Stimulated activated naive CD8-positive, alpha-beta T cell treated with anti-CD3 and anti-CD28 coated beads, Interleukin-15, Interleukin-2, amounts not matched to agents 100 ng/mL and 50 ng/mL, for 24 hours (primary cell): ENCODE results near the gene SCYGR5.
"Not testable (repeated sequence)": the region's sequence is repeated elsewhere in the genome, so short reads cannot be mapped to it uniquely, and the experiment has no call there.

Experiments used
- H3K27ac Mint-ChIP-seq: one replicate; pipeline ENCODE4 v1.8.0; 2021; ENCODE audit warnings: mild to moderate bottlenecking, mixed read lengths
- H3K27me3 Mint-ChIP-seq: one replicate; pipeline ENCODE4 v1.8.0; 2021; ENCODE audit warnings: mixed read lengths
- H3K36me3 Mint-ChIP-seq: one replicate; pipeline ENCODE4 v1.8.0; 2021; ENCODE audit warnings: low read depth, mixed read lengths
- H3K4me1 Mint-ChIP-seq: one replicate; pipeline ENCODE4 v1.8.0; 2021; ENCODE audit warnings: low read depth, mixed read lengths
- H3K4me3 Mint-ChIP-seq: one replicate; pipeline ENCODE4 v1.8.0; 2021; ENCODE audit warnings: mild to moderate bottlenecking, mixed read lengths
- H3K9me3 Mint-ChIP-seq: one replicate; pipeline ENCODE4 v1.8.0; 2021; ENCODE audit warnings: mixed read lengths

SCYGR5 gene

DNA sequence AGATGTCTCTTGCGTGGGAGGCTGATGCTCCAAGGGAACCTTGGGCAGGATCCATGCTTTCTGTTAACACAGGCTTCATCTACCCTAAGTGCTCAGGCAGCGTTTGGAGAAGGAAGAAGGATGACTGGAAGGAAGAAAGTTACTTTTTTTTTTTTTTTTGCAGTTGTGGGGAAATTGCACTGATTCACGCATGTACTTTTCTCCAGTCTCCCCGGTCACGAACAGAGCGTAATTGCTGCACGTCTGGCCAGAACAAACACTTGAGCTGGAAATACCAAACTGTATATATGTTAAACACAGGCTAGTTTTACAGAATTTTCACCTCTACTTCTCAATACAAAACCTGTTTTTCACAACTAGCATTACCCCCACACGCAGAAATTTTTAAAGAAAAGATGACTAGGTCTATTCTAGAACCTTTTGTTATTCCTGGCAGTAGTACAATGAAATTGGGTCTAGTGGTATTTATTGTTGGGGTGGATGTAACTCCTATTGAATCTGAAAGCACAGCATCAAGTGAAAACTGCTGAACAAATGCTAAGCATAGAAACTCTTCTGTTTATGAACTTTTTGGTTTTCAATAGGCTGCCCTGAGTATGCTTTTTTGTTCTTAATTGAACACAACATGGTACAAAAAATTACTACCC, 9.3 kb upstream of the SCYGR5 start:
- Mint-ChIP-seq H3K27me3 (peaks cover 3% of the 10 kb centered on the region), H3K9me3 (no peaks in the 10 kb centered on the region), H3K27ac (no peak overlapping the region)

DNA sequence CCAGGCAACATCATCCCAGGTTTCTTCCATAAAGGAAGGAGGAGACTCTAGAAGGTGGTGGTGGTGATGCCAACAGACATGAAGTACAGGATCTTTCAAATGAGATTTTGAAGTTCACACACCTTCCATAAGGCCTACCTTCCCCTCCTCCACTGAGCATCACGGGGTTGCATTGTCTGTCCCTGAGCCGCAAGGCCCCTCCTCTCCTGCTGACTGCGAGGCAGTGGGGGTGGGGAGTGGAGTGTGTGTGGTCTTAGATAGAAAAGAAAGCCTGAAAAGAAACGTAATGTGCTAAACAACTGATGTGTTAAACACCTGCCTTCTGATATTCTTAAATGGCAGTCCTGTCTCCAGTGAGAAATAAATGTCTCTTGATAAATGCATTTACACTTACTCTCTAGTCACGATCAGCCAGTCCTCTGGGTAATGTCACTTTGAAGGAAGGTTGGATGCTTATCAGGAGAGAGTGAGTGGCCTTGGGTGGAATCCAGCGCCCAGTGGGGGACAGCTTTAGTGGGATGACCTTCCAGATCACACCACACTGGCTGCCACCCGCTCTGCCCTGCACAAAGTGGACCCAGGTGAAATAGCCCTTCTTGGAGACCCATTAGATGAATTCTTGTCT, 5.5 kb upstream of the SCYGR5 start:
- H3K27me3 Mint-ChIP-seq, result peaks cover 3% of the 10 kb centered on the region
- no peaks in the 10 kb centered on the region for H3K36me3 Mint-ChIP-seq
- H3K4me1 Mint-ChIP-seq, result no peaks in the 10 kb centered on the region
- H3K9me3 Mint-ChIP-seq, result no peaks in the 10 kb centered on the region
- no peak overlapping the region for H3K4me3 Mint-ChIP-seq
- H3K27ac Mint-ChIP-seq, result no peak overlapping the region

More for the DNA sequence above, 9.3 kb upstream of the SCYGR5 start:
- H3K4me3 Mint-ChIP-seq, result no peak overlapping the region
- H3K36me3 Mint-ChIP-seq, result no peaks in the 10 kb centered on the region
- peaks cover 4% of the 10 kb centered on the region for H3K4me1 Mint-ChIP-seq

DNA sequence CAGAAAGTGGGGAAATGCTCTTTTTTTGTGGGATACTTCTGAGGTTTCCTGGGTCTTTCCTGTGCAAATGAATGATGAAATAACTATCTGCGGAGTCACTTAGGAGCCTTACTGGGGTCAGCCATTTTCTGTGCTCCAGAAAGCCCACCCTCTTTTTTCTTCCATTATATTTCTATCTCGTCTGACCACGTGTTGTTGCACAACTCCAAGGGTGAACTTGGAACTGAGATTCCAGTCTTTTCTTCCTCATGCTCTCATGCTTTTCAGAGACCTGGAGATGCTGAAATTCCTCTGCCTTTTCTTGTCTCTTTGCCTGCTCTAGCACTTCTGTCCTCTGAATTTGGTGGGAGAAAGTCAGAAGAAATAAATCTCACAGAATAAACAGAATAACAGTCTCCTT, 4.8 kb upstream of the SCYGR5 start:
- H3K36me3 Mint-ChIP-seq, result no peaks in the 10 kb centered on the region
- H3K4me3 Mint-ChIP-seq, result no peak overlapping the region
- no peak overlapping the region for H3K27ac Mint-ChIP-seq
- no peaks in the 10 kb centered on the region for H3K4me1 Mint-ChIP-seq
- peaks cover 3% of the 10 kb centered on the region for H3K27me3 Mint-ChIP-seq
- H3K9me3 Mint-ChIP-seq, result no peaks in the 10 kb centered on the region

DNA sequence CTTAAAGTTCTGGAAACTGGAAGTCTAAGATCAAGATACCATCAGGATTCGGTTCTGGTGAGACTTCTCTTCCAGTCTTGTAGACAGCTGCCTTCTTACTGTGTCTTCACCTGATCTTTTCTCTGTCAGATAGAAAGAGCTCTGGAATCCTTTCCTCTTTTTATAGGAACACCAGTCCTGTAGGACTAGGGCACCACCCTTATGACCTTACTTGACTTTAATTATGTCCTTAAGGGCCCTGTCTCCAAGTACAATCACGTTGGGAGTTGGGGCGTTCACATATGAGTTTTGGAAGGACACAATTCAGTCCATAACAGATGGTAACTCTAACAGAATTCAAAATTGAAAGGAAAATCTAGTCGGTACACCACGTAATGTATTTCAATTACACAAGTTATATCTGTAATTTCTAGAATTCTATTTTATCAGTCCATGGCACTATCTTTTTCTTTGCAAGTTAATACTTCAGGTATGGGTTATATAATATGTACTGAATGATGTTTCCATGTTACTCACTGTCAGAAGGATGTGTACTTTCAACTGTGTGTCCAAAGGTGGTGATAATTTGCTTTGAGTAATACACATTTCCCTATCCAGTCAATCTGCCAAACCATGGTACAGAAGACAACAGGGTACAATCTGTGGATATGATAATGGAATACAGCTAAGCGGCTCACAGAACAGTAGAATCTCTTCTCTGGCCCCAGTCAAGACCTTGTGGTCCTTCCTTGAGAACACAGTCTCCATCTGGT, 1.2 kb upstream of the SCYGR5 start:
- Mint-ChIP-seq H3K36me3 (no peaks in the 10 kb centered on the region), H3K27ac (no peak overlapping the region), H3K4me3 (no peak overlapping the region), H3K27me3 (peaks cover 3% of the 10 kb centered on the region), H3K9me3 (no peaks in the 10 kb centered on the region), H3K4me1 (no peaks in the 10 kb centered on the region)

DNA sequence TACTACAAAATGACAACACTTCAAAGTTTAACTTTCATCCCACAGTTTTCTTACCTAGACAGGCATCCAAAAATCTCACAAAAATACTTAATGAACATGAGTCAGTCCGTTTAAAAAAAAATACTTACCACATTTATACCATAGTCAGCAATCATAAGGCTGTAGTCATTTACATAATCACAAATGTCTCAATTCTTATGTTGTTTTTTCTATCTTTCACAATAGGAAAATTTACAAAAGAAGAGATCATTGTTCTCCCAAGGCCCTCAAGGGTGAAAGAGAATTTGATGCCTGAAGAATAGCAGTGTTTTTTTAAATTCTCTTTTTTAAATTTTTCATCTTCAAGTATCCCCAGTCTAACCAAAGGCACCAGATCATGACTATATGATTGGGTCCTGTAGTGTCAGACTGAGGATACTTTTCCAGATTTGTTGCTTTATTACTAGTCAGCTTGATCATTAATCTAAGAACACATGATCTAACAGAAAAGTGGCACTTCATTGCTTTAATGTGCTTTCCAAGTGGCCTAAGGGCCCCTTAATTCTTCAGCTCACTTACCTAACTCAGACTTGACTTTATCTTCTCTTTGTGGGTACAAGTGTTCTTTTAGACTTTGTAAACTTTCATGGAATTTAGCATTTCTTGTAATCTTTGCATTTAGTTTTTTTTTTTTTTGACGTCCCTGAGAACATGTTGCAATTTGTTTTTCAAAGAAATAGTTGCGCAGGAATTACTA, 4.7 kb downstream of the SCYGR5 start:
- H3K27me3 Mint-ChIP-seq, result peaks cover 3% of the 10 kb centered on the region
- no peak overlapping the region for H3K27ac Mint-ChIP-seq
- no peak overlapping the region for H3K4me3 Mint-ChIP-seq
- H3K36me3 Mint-ChIP-seq, result no peaks in the 10 kb centered on the region
- H3K9me3 Mint-ChIP-seq, result no peaks in the 10 kb centered on the region
- no peaks in the 10 kb centered on the region for H3K4me1 Mint-ChIP-seq

DNA sequence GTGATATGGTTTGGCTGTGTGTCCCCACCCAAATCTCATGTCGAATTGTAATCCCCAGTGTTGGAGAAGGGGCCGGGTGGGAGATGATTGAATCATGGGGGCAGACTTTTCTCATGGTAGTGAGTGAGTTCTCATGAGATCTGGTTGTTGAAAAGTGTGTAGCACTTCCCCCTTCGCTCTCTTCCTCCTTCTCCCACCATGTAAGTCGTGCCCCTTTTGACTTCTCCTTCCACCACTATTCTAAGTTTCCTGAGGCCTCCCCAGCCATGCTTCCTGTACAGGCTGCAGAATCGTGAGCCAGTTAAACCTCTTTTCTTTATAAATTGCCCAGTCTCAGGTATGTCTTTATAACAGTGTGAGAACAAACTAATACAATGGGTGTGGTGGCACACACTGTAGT, 7.0 kb downstream of the SCYGR5 start:
- H3K4me3 Mint-ChIP-seq, H3K36me3 Mint-ChIP-seq, H3K27ac Mint-ChIP-seq, H3K4me1 Mint-ChIP-seq, H3K9me3 Mint-ChIP-seq, H3K27me3 Mint-ChIP-seq: not testable (repeated sequence)

DNA sequence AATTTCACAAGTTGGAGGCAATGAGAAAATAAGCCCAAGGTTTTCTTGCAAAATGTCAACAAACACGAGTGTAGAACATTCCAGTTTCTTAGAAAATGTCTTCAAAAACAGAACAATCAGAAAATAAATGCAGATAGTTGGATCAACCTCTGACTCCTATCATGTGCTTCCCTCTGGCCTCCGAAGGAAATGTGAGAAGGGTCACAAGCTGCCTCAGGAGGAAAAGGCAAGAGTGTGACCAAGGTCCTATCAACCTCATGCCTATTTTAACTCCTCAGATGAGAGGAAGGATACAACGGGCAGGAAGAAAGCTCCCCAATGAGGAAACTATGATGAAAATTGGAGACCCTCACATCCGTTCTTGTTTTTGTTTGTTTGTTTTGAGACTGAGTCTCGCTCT, 7.9 kb downstream of the SCYGR5 start:
- Mint-ChIP-seq H3K4me1 (no peaks in the 10 kb centered on the region), H3K36me3 (no peaks in the 10 kb centered on the region), H3K9me3 (no peaks in the 10 kb centered on the region), H3K27me3 (peaks cover 9% of the 10 kb centered on the region), H3K27ac (no peak overlapping the region), H3K4me3 (no peak overlapping the region)

DNA sequence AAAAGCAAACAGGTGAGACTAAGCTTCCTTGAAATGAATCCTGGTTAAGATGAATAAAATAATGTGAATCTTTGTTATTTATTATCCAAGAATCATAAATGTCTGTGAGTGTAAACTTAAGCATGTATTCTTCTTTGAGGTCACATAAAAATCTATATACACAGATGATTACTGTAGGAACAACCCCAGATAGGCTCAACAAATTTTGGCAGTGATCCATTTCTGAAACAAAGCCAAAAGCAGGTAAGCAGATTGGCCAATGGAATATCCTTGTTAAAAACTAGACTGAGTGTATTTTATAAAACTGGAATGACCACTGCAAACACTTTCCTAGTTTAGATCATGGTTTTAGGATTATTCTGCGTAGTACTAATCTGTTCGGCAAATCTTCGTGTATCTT, 11.3 kb downstream of the SCYGR5 start:
- no peaks in the 10 kb centered on the region for H3K36me3 Mint-ChIP-seq

DNA sequence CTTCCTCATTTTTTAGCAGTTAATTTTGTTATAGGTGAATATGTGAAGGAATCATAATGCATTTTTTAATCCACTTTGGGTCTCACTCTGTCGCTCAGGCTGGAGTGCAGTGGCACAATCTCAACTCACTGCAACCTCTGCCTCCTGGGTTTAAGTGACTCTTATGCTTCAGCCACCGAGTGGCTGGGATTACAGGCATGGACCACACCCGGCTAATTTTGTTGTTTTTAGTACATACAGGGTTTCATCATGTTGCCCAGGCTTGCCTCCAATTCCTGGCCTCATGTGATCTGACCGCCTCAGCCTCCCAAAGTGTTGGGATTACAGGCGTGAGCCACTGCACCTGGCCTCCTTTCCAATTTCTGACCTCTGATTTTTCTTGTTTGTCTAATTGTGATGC, 17.7 kb downstream of the SCYGR5 start:
- Mint-ChIP-seq H3K36me3 (no peaks in the 10 kb centered on the region), H3K27me3 (peaks cover 17% of the 10 kb centered on the region), H3K4me3 (no peak overlapping the region), H3K27ac (no peak overlapping the region), H3K4me1 (no peaks in the 10 kb centered on the region), H3K9me3 (no peaks in the 10 kb centered on the region)

More for the DNA sequence above, 11.3 kb downstream of the SCYGR5 start:
- H3K9me3 Mint-ChIP-seq, result no peaks in the 10 kb centered on the region
- H3K4me3 Mint-ChIP-seq, result no peak overlapping the region
- no peaks in the 10 kb centered on the region for H3K4me1 Mint-ChIP-seq
- no peak overlapping the region for H3K27ac Mint-ChIP-seq
- peaks cover 6% of the 10 kb centered on the region for H3K27me3 Mint-ChIP-seq

DNA sequence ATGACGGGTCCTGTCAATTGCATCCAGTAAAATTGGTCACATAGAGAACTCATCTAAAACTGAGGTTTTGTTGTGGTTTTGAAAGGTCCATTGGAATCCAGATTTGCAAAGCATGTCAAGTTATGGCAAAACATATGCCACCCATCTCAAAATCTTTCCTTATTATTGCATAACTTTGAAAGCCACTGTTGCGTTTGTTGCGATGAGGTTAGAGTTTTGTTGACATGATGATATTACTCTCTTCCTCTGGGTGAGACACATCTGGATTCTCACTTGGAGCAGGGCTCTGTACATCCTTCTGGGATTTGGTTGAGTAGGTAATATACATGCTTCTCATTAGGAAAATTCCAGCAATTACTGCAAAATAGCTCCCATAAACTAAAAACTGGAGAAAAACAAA, 20.6 kb downstream of the SCYGR5 start:
- peaks cover 30% of the 10 kb centered on the region for H3K27me3 Mint-ChIP-seq
- no peaks in the 10 kb centered on the region for H3K4me1 Mint-ChIP-seq
- no peak overlapping the region for H3K27ac Mint-ChIP-seq
- H3K4me3 Mint-ChIP-seq, result no peak overlapping the region
- H3K9me3 Mint-ChIP-seq, result no peaks in the 10 kb centered on the region
- H3K36me3 Mint-ChIP-seq, result no peaks in the 10 kb centered on the region

DNA sequence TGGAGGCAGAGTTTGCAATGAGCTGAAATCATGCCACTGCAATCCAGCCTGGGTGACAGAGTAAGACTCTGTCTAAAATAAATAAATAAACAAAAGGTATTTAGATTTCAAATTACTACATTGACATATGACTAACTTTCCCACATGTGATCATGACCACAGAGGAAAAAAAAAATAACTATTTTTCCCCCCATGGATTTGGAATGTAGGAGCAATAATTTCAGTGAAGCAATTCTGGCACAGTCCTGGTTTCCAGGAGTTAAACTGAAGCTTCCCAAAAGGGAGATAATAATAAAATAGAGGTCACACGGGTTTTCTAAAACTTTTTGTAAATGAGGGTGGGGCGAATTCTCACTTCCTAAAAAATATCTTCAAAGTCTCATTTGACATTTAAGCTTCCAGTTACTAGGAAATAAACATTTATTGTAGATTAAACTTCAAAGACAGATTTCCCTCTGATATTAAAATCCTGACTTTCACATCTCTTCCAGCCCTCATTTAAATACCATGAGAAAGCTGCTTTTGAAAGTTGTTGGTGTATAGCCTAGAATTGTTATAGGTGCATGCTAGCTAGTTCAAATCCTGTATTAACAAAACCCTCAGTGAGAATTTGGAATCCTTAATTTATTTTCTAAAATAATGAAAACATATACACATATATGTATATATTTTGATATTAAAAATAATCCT, 30.5 kb downstream of the SCYGR5 start:
- Mint-ChIP-seq H3K27ac (no peak overlapping the region), H3K9me3 (no peaks in the 10 kb centered on the region), H3K36me3 (no peaks in the 10 kb centered on the region), H3K4me1 (no peaks in the 10 kb centered on the region), H3K27me3 (peaks cover 10% of the 10 kb centered on the region), H3K4me3 (no peak overlapping the region)

DNA sequence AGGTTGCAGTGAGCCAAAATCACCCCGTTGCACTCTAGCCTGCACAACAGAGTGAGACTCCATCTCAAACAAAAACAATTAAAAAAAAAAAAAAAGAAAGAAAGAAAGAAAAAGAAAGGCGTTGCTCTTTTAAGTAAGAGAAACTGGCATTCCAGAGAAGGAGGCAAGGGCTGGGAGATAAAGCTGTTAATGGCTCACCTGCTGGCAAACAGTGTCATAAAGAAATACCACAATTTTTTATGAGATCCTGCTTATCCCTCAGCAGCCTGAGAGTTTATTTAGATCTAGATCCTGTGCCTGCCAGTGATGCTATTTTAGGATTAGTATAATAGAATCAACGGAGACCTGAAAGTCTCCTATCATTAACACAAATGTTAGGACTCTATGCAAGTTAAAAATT, 35.0 kb downstream of the SCYGR5 start:
- Mint-ChIP-seq H3K4me3 (no peak overlapping the region), H3K9me3 (no peaks in the 10 kb centered on the region)

DNA sequence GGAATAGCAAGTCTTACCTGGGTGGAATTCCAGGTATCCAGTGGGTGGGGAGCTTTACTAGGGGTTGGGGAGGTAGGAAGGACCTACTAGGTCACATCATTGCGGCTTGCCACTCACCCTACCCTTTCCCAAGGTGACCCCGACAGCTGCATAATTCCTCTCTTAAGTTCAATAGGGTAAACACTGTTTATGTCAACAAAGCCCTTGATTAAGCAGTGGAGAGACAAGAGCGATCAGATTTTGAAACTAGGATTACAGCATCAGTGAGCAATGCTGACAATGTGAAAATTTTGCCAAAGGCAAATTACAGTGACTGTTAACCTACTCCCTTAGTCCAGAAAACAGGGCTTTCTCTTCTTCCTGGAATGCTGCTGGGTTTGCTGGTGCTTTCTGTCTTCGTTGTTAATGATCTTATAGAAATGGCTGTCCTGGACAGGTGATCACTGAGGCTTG, 36.7 kb downstream of the SCYGR5 start:
- Mint-ChIP-seq H3K27ac (no peak overlapping the region), H3K9me3 (no peaks in the 10 kb centered on the region), H3K36me3 (no peaks in the 10 kb centered on the region), H3K4me1 (no peaks in the 10 kb centered on the region), H3K27me3 (peaks cover 15% of the 10 kb centered on the region), H3K4me3 (no peak overlapping the region)

More for the DNA sequence above, 35.0 kb downstream of the SCYGR5 start:
- Mint-ChIP-seq H3K27ac (no peak overlapping the region), H3K36me3 (no peaks in the 10 kb centered on the region), H3K4me1 (no peaks in the 10 kb centered on the region), H3K27me3 (peaks cover 16% of the 10 kb centered on the region)

DNA sequence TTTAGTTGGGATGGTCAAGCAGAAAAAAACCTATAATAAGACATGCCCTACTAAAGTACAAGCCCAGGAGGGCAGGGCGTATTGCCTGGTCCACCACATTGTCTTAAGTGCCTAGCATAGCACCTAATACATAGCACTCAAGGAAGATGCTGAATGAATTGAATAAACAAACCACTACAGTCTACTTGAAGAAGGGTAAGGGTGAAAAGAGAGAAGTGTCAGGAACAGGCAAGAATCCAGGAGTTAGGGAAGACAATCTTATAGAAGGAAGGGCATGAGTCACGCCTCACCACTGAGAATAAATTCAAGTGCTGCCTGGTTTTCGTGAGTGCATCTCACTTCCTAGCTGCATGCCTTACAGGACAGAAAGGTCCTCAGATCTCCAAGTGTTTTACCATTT, 37.4 kb downstream of the SCYGR5 start:
- Mint-ChIP-seq H3K27ac (no peak overlapping the region), H3K9me3 (no peaks in the 10 kb centered on the region), H3K4me3 (no peak overlapping the region), H3K36me3 (no peaks in the 10 kb centered on the region), H3K4me1 (no peaks in the 10 kb centered on the region), H3K27me3 (peaks cover 15% of the 10 kb centered on the region)
